ENCODE measurements around the gene ZFP36.

ZFP36 gene

DNA sequence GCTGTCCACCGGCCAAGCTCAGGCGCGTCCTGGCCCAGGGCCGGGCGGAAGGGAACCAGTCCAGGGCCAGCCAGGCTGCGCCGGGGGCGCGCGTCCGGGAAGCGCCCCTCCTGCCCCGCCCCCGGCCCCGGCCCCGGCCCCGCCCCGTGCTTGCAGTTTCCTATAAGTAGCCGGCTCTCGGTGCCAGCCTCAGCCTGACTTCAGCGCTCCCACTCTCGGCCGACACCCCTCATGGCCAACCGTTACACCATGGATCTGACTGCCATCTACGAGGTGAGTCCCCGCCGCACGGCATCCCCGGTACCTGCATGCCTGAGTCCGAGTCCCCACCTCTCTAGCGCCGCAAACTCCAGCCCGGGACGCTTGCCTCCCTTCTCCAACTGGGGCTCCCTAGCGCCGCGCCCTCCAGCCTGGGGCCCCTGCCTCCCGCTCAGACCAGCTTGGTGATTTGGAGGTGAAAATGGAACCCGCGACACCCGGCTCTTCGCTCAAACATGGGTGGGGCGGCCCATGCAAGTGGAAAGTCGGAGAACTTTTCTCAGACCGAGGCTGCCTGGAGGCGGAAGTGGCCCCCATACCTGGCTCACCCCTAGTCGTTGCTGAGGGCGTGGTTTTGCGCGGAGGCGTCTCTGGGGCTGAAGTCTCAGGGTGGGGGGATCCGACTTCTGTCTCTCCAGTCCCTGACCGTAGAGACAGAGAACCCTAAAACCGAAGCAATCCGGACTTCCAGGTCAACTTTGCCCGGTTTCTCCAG lies at the start of gene ZFP36:
Gene ZFP36, plus strand, starts transcription at position 192 of the 754 bp plus-strand sequence. Its CDS starts 58 bp downstream, at position 250.
- Histone ChIP-seq H4K20me1 (ENCODE audit: control insufficient read depth, insufficient read depth, low read depth, low read length) (peaks cover 7% of the 10 kb centered on the region), H3K4me2 (ENCODE audit: low read length) (peak within 1 kb of the TSS; percentile 97), H3K9me3 (ENCODE audit: control insufficient read depth, insufficient read depth, low read length) (no peaks in the 10 kb centered on the region), H3K4me1 (ENCODE audit: control insufficient read depth, low read length) (peaks cover 72% of the 10 kb centered on the region), H3K27ac (ENCODE audit: low read depth, low read length) (peak within 1 kb of the TSS; percentile 97), H3K9me2 (replicated peaks; ENCODE audit: control insufficient read depth, low read length) (no peaks in the 10 kb centered on the region), H3K27me3 (ENCODE audit: control insufficient read depth, low read length) (no peaks in the 10 kb centered on the region), H3F3A (ENCODE audit: control insufficient read depth, insufficient read depth) (peaks cover 53% of the 10 kb centered on the region), H3K79me2 (ENCODE audit: control insufficient read depth, low read length) (peaks cover 53% of the 10 kb centered on the region), H3K4me3 (ENCODE audit: low read length) (peak within 1 kb of the TSS; percentile 99), H3K36me3 (ENCODE audit: control insufficient read depth, low read length) (peaks cover 36% of the 10 kb centered on the region)
- TF ChIP-seq, protein P1, sequence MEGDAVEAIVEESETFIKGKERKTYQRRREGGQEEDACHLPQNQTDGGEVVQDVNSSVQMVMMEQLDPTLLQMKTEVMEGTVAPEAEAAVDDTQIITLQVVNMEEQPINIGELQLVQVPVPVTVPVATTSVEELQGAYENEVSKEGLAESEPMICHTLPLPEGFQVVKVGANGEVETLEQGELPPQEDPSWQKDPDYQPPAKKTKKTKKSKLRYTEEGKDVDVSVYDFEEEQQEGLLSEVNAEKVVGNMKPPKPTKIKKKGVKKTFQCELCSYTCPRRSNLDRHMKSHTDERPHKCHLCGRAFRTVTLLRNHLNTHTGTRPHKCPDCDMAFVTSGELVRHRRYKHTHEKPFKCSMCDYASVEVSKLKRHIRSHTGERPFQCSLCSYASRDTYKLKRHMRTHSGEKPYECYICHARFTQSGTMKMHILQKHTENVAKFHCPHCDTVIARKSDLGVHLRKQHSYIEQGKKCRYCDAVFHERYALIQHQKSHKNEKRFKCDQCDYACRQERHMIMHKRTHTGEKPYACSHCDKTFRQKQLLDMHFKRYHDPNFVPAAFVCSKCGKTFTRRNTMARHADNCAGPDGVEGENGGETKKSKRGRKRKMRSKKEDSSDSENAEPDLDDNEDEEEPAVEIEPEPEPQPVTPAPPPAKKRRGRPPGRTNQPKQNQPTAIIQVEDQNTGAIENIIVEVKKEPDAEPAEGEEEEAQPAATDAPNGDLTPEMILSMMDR (IDR thresholded peaks at IDR 0.05; ENCODE audit: low read depth, low read length, poor library complexity, severe bottlenecking) = peak; percentile 18
- no peak for TF ChIP-seq EZH2phosphoT487 (IDR thresholded peaks at IDR 0.05; ENCODE audit: borderline replicate concordance, low read length)

DNA sequence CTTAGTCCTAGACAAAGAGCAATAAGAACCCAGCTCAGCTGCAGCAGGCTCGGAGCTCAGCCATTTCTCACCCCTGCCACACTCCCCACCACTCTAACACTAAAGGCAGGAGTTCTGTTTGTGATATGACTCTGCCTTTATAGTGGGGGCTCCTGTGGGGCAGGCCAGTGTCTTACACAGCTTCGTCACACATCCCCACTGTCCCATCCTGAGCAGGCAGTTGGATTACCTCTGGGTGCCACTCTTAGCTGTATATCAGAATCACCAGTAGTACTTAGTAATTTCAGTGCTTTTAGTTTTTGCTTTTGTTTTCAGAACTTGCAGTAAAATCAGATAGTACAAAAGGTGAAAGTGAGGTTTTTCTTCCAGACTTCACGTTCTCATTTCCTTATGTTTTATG lies 47.6 kb upstream of the ZFP36 start:
- H3K27ac ChIP-seq (ENCODE audit: low read depth, low read length) = no peak overlapping the region
- no peak overlapping the region for H3K4me2 ChIP-seq (ENCODE audit: low read length)
- no peaks in the 10 kb centered on the region for H4K20me1 ChIP-seq (ENCODE audit: control insufficient read depth, insufficient read depth, low read depth, low read length)
- TF ChIP-seq EZH2phosphoT487 (IDR thresholded peaks at IDR 0.05; ENCODE audit: borderline replicate concordance, low read length) = no peak
- TF ChIP-seq, protein P1 (IDR thresholded peaks at IDR 0.05; ENCODE audit: low read depth, low read length, poor library complexity, severe bottlenecking) = no peak
- no peaks in the 10 kb centered on the region for H3K9me2 ChIP-seq (replicated peaks; ENCODE audit: control insufficient read depth, low read length)
- no peaks in the 10 kb centered on the region for H3K79me2 ChIP-seq (ENCODE audit: control insufficient read depth, low read length)
- H3K4me3 ChIP-seq (ENCODE audit: low read length) = no peak overlapping the region
- no peaks in the 10 kb centered on the region for H3K27me3 ChIP-seq (ENCODE audit: control insufficient read depth, low read length)
- H3K9me3 ChIP-seq (ENCODE audit: control insufficient read depth, insufficient read depth, low read length) = no peaks in the 10 kb centered on the region
- no peaks in the 10 kb centered on the region for H3F3A ChIP-seq (ENCODE audit: control insufficient read depth, insufficient read depth)
- peaks cover 13% of the 10 kb centered on the region for H3K4me1 ChIP-seq (ENCODE audit: control insufficient read depth, low read length)
- peaks cover 58% of the 10 kb centered on the region for H3K36me3 ChIP-seq (ENCODE audit: control insufficient read depth, low read length)

DNA sequence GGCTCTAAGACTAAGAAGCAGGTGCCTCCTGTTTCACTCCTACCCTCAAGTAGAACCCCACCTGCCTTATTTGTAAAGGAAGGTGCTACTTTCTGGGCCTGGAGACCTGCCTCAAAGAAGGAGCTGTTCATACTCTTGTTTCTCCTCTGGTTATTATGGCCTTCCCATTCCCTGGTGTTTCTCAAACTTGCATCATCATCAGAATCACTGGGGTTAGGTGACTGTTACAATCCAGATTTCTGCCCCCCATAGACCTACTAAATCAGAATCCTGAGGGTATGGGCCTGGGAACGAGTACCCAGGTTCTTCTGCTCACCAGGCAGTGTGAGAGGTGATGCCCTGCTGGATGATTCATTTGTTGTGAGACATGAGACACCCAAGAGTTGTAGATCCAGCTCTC lies 46.0 kb upstream of the ZFP36 start:
- no peaks in the 10 kb centered on the region for H3K79me2 ChIP-seq (ENCODE audit: control insufficient read depth, low read length)
- no peaks in the 10 kb centered on the region for H3K9me2 ChIP-seq (replicated peaks; ENCODE audit: control insufficient read depth, low read length)
- no peak overlapping the region for H3K4me3 ChIP-seq (ENCODE audit: low read length)
- peaks cover 14% of the 10 kb centered on the region for H3K4me1 ChIP-seq (ENCODE audit: control insufficient read depth, low read length)
- no peaks in the 10 kb centered on the region for H3F3A ChIP-seq (ENCODE audit: control insufficient read depth, insufficient read depth)
- H3K27ac ChIP-seq (ENCODE audit: low read depth, low read length) = no peak overlapping the region
- H3K9me3 ChIP-seq (ENCODE audit: control insufficient read depth, insufficient read depth, low read length) = no peaks in the 10 kb centered on the region
- no peak for TF ChIP-seq EZH2phosphoT487 (IDR thresholded peaks at IDR 0.05; ENCODE audit: borderline replicate concordance, low read length)
- peaks cover 52% of the 10 kb centered on the region for H3K36me3 ChIP-seq (ENCODE audit: control insufficient read depth, low read length)
- no peak overlapping the region for H3K4me2 ChIP-seq (ENCODE audit: low read length)
- H3K27me3 ChIP-seq (ENCODE audit: control insufficient read depth, low read length) = no peaks in the 10 kb centered on the region
- no peaks in the 10 kb centered on the region for H4K20me1 ChIP-seq (ENCODE audit: control insufficient read depth, insufficient read depth, low read depth, low read length)
